Neuronal stem cell (in vitro differentiated cells): Measurements from ENCODE around the gene OR2A14.

Experiments used
- DNase-seq: peaks from one replicate; pipeline ENCODE4 v3.0.0-alpha.2; 2013; ENCODE audit warnings: low spot score
- H2AFZ ChIP-seq: one replicate; pipeline ENCODE4 v1.6.1; 2013; ENCODE audit warnings: mild to moderate bottlenecking, low read length, inconsistent platforms
- H2AK5ac ChIP-seq: 2 replicates; pipeline ENCODE4 v1.6.1; 2013; ENCODE audit warnings: low read depth, mild to moderate bottlenecking, inconsistent platforms, low read length, moderate library complexity, mixed read lengths
- H2BK120ac ChIP-seq: 2 replicates; pipeline ENCODE4 v1.6.1; 2013; ENCODE audit warnings: low read depth, mild to moderate bottlenecking, inconsistent platforms, low read length, moderate library complexity, mixed read lengths
- H2BK12ac ChIP-seq: one replicate; pipeline ENCODE4 v1.6.1; 2013; ENCODE audit warnings: low read length, inconsistent platforms
- H2BK15ac ChIP-seq: 2 replicates; pipeline ENCODE4 v1.6.1; 2013; ENCODE audit warnings: mild to moderate bottlenecking, low read length, inconsistent platforms, mixed read lengths
- H2BK5ac ChIP-seq: one replicate; pipeline ENCODE4 v1.6.1; 2013; ENCODE audit warnings: inconsistent platforms, mild to moderate bottlenecking, low read length, moderate library complexity
- H3K14ac ChIP-seq: one replicate; pipeline ENCODE4 v1.6.1; 2013; ENCODE audit warnings: low read length, inconsistent platforms
- H3K18ac ChIP-seq: 2 replicates; pipeline ENCODE4 v1.6.1; 2013; ENCODE audit warnings: low read length, inconsistent platforms
- H3K23ac ChIP-seq: 2 replicates; pipeline ENCODE4 v1.6.1; 2013; ENCODE audit warnings: low read depth, mild to moderate bottlenecking, mixed read lengths, low read length, inconsistent platforms; ENCODE audit not compliant: poor library complexity
- H3K27ac ChIP-seq: replicated peaks from 3 replicates; pipeline ENCODE4 v1.5.1; 2013; ENCODE audit warnings: low read length, inconsistent platforms
- H3K27me3 ChIP-seq, 3 experiments: 2 replicates each; pipeline ENCODE4 v1.6.1; 2013; ENCODE audit warnings: low read length in 3 of 3, mild to moderate bottlenecking in 2 of 3, inconsistent platforms in 1 of 3, low read depth in 1 of 3, mixed read lengths in 1 of 3, moderate library complexity in 1 of 3; ENCODE audit not compliant: control insufficient read depth in 3 of 3, insufficient read depth in 3 of 3
- H3K36me3 ChIP-seq, 2 donors: replicated peaks in 1 of 2; 2 replicates each; pipeline ENCODE4 v1.6.1; 2013; ENCODE audit warnings: low read length in 2 of 2; ENCODE audit not compliant: control insufficient read depth in 2 of 2, insufficient read depth in 2 of 2
- H3K4ac ChIP-seq: 2 replicates; pipeline ENCODE4 v1.6.1; 2013; ENCODE audit warnings: inconsistent platforms, mild to moderate bottlenecking, low read length, moderate library complexity
- H3K4me1 ChIP-seq, 2 donors: 1 replicate in 1 of 2; 2 replicates in 1 of 2; pipeline ENCODE4 v1.6.1; 2013; ENCODE audit warnings: low read length in 2 of 2, low read depth in 1 of 2; ENCODE audit not compliant: control insufficient read depth in 2 of 2, insufficient read depth in 1 of 2
- H3K4me2 ChIP-seq: one replicate; pipeline ENCODE4 v1.6.1; 2013; ENCODE audit warnings: mild to moderate bottlenecking, low read length, inconsistent platforms; ENCODE audit not compliant: insufficient read depth, poor library complexity, severe bottlenecking
- H3K4me3 ChIP-seq, 2 donors: 2 replicates each; pipeline ENCODE4 v1.5.1; 2013; ENCODE audit warnings: low read length in 2 of 2, mild to moderate bottlenecking in 2 of 2, inconsistent platforms in 1 of 2, moderate library complexity in 1 of 2
- H3K79me1 ChIP-seq: one replicate; pipeline ENCODE4 v1.6.1; 2013; ENCODE audit warnings: low read depth, mild to moderate bottlenecking, inconsistent platforms, low read length, moderate library complexity
- H3K9ac ChIP-seq: one replicate; pipeline ENCODE4 v1.6.1; 2013; ENCODE audit warnings: mild to moderate bottlenecking, low read depth, low read length, inconsistent platforms; ENCODE audit not compliant: poor library complexity
- H3K9me3 ChIP-seq, 2 donors: replicated peaks in 1 of 2; 2 replicates each; pipeline versions ENCODE3 to v1.6.1; 2013; ENCODE audit warnings: low read length in 2 of 2, mild to moderate bottlenecking in 2 of 2, inconsistent platforms in 1 of 2, low read depth in 1 of 2, mixed read lengths in 1 of 2, moderate library complexity in 1 of 2; ENCODE audit not compliant: control insufficient read depth in 2 of 2, insufficient read depth in 1 of 2
- H4K8ac ChIP-seq: one replicate; pipeline ENCODE4 v1.6.1; 2013; ENCODE audit warnings: low read depth, mild to moderate bottlenecking, inconsistent platforms, low read length, moderate library complexity
- H4K91ac ChIP-seq: one replicate; pipeline ENCODE4 v1.6.1; 2013; ENCODE audit warnings: low read length, low read depth, mild to moderate bottlenecking, inconsistent platforms; ENCODE audit not compliant: poor library complexity
- WGBS, 2 donors: extraction: QIAGEN DNeasy Blood & Tissue Kit; methylation state at CpG; one replicate each; pipeline ENCODE4 v1.1.7; 2013; ENCODE audit warnings: missing lambda C conversion rate in 2 of 2, mixed read lengths in 1 of 2; ENCODE audit not compliant: insufficient read length in 2 of 2, insufficient replicate concordance in 1 of 2; ENCODE audit errors: extremely low coverage in 2 of 2; 5-methylcytosine and 5-hydroxymethylcytosine counted together

Gene OR2A14

DNA sequence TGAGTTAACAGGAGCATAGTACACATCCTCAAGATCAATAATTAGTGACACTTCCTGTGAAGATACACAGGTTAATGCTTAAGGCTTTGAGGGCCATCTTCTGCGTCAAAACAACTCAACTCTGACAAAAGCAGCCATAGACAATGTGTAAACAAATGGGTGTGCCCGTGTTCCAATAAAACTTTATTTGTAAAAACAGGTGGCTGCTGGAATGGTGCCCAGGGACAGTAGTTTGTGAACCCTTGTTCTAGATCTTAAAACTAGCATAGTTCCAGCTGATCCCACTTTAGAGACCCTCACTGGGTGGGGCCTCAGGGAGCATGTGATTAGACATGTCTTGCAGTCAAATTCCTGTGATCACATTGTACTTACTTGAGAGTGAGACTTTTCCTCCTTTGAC lies 7.8 kb downstream of the OR2A14 start:
- Histone ChIP-seq H3K79me1 (no peaks in the 10 kb centered on the region), H3K23ac (no peak overlapping the region), H3K4me3 (no peak overlapping the region), H2AFZ (no peak overlapping the region), H2BK12ac (no peak overlapping the region), H3K27me3 (no peaks in the 10 kb centered on the region), H3K36me3 (no peaks in the 10 kb centered on the region), H4K8ac (no peak overlapping the region), H3K4me2 (no peak overlapping the region), H2AK5ac (no peak overlapping the region), H3K9ac (no peak overlapping the region), H3K4me1 (no peaks in the 10 kb centered on the region), H2BK15ac (no peak overlapping the region), H3K14ac (no peak overlapping the region), H4K91ac (no peak overlapping the region), H2BK5ac (no peak overlapping the region), H3K27ac (no peak overlapping the region), H3K9me3 (no peaks in the 10 kb centered on the region), H3K18ac (no peak overlapping the region), H2BK120ac (no peak overlapping the region), H3K4ac (no peak overlapping the region)
- DNase-seq: no peak
- WGBS, 2 donors: no CpG with 5 or more reads among the region's 2 CpGs

GRCh38 chr7:144132262-144132661 lies 9.3 kb downstream of the OR2A14 start:
- no peak overlapping the region for H2BK15ac ChIP-seq
- WGBS, 2 donors: 100% methylated on average over 1 of the region's 3 CpGs; no CpG with 5 or more reads in 1 of the 2 donors
- no peak for DNase-seq
- H2BK12ac ChIP-seq: no peak overlapping the region
- no peak overlapping the region for H2BK120ac ChIP-seq
- no peak overlapping the region for H3K4ac ChIP-seq
- no peaks in the 10 kb centered on the region for H3K27me3 ChIP-seq
- no peak overlapping the region for H3K18ac ChIP-seq
- H3K27ac ChIP-seq: no peak overlapping the region
- no peak overlapping the region for H3K23ac ChIP-seq
- no peaks in the 10 kb centered on the region for H3K36me3 ChIP-seq
- no peak overlapping the region for H3K4me2 ChIP-seq
- H4K91ac ChIP-seq: no peak overlapping the region
- no peaks in the 10 kb centered on the region for H3K4me1 ChIP-seq
- H3K14ac ChIP-seq: no peak overlapping the region
- H3K9ac ChIP-seq: no peak overlapping the region
- H3K79me1 ChIP-seq: no peaks in the 10 kb centered on the region
- no peaks in the 10 kb centered on the region for H3K9me3 ChIP-seq
- H3K4me3 ChIP-seq: no peak overlapping the region
- H4K8ac ChIP-seq: no peak overlapping the region
- no peak overlapping the region for H2BK5ac ChIP-seq
- H2AK5ac ChIP-seq: no peak overlapping the region
- no peak overlapping the region for H2AFZ ChIP-seq

- H3K14ac ChIP-seq: no peak overlapping the region
- H2BK15ac ChIP-seq: no peak overlapping the region
- no peak overlapping the region for H4K91ac ChIP-seq
- no peaks in the 10 kb centered on the region for H3K4me1 ChIP-seq
- no CpG with 5 or more reads among the region's 6 CpGs for WGBS, 2 donors
- no peak for DNase-seq
- H3K9me3 ChIP-seq: no peaks in the 10 kb centered on the region
- H3K27ac ChIP-seq: no peak overlapping the region
- no peaks in the 10 kb centered on the region for H3K36me3 ChIP-seq
- H3K4me3 ChIP-seq: no peak overlapping the region
- H4K8ac ChIP-seq: no peak overlapping the region
- no peak overlapping the region for H2BK12ac ChIP-seq
- no peak overlapping the region for H3K9ac ChIP-seq
- no peak overlapping the region for H2AFZ ChIP-seq
- no peak overlapping the region for H3K18ac ChIP-seq
- H3K23ac ChIP-seq: no peak overlapping the region
- H3K79me1 ChIP-seq: no peaks in the 10 kb centered on the region
- no peak overlapping the region for H2BK120ac ChIP-seq
- H2AK5ac ChIP-seq: no peak overlapping the region
- H2BK5ac ChIP-seq: no peak overlapping the region
- no peak overlapping the region for H3K4ac ChIP-seq
- H3K4me2 ChIP-seq: no peak overlapping the region
- no peaks in the 10 kb centered on the region for H3K27me3 ChIP-seq
Observed at GRCh38 chr7:144133307-144133706, 10.3 kb downstream of the OR2A14 start.

GRCh38 chr7:144134116-144134515 lies 11.1 kb downstream of the OR2A14 start:
- Histone ChIP-seq H2BK120ac (no peak overlapping the region), H3K4me2 (no peak overlapping the region), H2BK15ac (no peak overlapping the region), H3K4ac (no peak overlapping the region), H4K91ac (no peak overlapping the region), H3K27ac (no peak overlapping the region), H3K36me3 (no peaks in the 10 kb centered on the region), H2BK5ac (no peak overlapping the region), H3K79me1 (no peaks in the 10 kb centered on the region), H3K9ac (no peak overlapping the region), H3K4me1 (no peaks in the 10 kb centered on the region), H3K18ac (no peak overlapping the region), H4K8ac (no peak overlapping the region), H3K23ac (no peak overlapping the region), H2AFZ (no peak overlapping the region), H3K27me3 (no peaks in the 10 kb centered on the region), H3K9me3 (no peaks in the 10 kb centered on the region), H2AK5ac (no peak overlapping the region), H3K14ac (no peak overlapping the region), H2BK12ac (no peak overlapping the region), H3K4me3 (no peak overlapping the region)
- no peak for DNase-seq
- WGBS, 2 donors: no CpG with 5 or more reads among the region's 1 CpG
